ENCODE measurements around the gene FCRLB. TPM values are rescaled to one million over a fixed set of nuclear protein-coding genes. Genes with fewer than 3 reads are reported as not detected.

The FCRLB gene
- total and polyA plus RNA-seq, 2 donors (not counting 1 experiment from before 2014, with no cell fraction given): 3.8 to 6.4 TPM

DNA sequence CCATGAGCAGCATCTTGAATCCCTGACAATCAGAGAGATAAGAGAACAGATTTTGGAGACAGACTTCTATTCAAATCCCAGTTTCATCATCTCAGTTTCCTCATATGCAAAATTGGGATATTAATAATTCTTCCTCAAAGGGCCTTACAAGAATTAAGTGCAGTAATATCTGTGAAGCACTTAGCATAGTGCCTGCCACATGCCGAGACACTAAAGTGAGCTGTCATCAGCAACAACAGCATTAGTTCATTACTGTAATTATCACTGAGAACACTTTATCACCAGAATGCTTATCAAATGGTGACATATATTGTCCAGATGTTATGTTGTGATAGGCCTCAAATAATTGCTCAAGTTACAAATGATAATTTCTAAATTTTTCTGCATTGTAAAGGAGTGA is 922 bp upstream of the FCRLB start:
- Mint-ChIP-seq H3K27me3 (no peaks in the 10 kb centered on the region), H3K4me3 (no peak overlapping the region), H3K9me3 (ENCODE audit: insufficient read depth) (no peaks in the 10 kb centered on the region), H3K27ac (no peak overlapping the region), H3K4me1 (peaks cover 59% of the 10 kb centered on the region)
- DNase-seq (no peak), ATAC-seq (ENCODE audit: low read depth) (no peak)
- Histone ChIP-seq H3K4me2 (replicated peaks; ENCODE audit: low read depth, low read length, poor library complexity, severe bottlenecking) (no peak overlapping the region), H3K4me3 (ENCODE audit: control extremely low read depth in 1 of 5, extremely low read depth in 1 of 5, insufficient read depth in 1 of 5, low read depth in 2 of 5, low read length in 4 of 5) (no peak overlapping the region), H3K36me3 (replicated peaks in 1 of 2; ENCODE audit: control extremely low read depth in 1 of 2, control insufficient read depth in 1 of 2, extremely low read depth in 1 of 2, insufficient read depth in 2 of 2, low read length in 1 of 2) (no peaks in the 10 kb centered on the region), H3K79me2 (ENCODE audit: control insufficient read depth, insufficient read depth, low read length) (no peaks in the 10 kb centered on the region), H3K27me3 (replicated peaks in 1 of 4; ENCODE audit: control extremely low read depth in 1 of 4, control insufficient read depth in 3 of 4, insufficient read depth in 4 of 4, low read length in 3 of 4) (peaks cover 0 to 7% (median 0%) of the 10 kb centered on the region in 4 experiments), H2AFZ (ENCODE audit: insufficient read depth, low read depth, low read length, poor library complexity, severe bottlenecking) (no peak overlapping the region), H3K27ac (ENCODE audit: low read length in 2 of 2) (no peak overlapping the region), H3K9ac (ENCODE audit: low read length) (no peak overlapping the region), H3K4me1 (ENCODE audit: control insufficient read depth in 2 of 2, insufficient read depth in 2 of 2, low read length in 2 of 2) (peaks cover 45 to 54% of the 10 kb centered on the region in 2 donors), H3K9me3 (ENCODE audit: control extremely low read depth in 1 of 3, control insufficient read depth in 2 of 3, insufficient read depth in 1 of 3, low read length in 2 of 3) (no peaks in the 10 kb centered on the region), H4K20me1 (ENCODE audit: control insufficient read depth, insufficient read depth, low read length, poor library complexity, severe bottlenecking) (no peaks in the 10 kb centered on the region)
- TF ChIP-seq, protein P1, sequence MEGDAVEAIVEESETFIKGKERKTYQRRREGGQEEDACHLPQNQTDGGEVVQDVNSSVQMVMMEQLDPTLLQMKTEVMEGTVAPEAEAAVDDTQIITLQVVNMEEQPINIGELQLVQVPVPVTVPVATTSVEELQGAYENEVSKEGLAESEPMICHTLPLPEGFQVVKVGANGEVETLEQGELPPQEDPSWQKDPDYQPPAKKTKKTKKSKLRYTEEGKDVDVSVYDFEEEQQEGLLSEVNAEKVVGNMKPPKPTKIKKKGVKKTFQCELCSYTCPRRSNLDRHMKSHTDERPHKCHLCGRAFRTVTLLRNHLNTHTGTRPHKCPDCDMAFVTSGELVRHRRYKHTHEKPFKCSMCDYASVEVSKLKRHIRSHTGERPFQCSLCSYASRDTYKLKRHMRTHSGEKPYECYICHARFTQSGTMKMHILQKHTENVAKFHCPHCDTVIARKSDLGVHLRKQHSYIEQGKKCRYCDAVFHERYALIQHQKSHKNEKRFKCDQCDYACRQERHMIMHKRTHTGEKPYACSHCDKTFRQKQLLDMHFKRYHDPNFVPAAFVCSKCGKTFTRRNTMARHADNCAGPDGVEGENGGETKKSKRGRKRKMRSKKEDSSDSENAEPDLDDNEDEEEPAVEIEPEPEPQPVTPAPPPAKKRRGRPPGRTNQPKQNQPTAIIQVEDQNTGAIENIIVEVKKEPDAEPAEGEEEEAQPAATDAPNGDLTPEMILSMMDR (IDR thresholded peaks at IDR 0.05): no peak
- TF ChIP-seq EZH2 (IDR thresholded peaks at IDR 0.05; ENCODE audit: borderline replicate concordance, insufficient read depth, low read depth, low read length, poor library complexity, severe bottlenecking): no peak
- intact Hi-C loops (cut with micrococcal nuclease): no loop called here
- CTCF ChIA-PET: interaction anchor here (1.0 to 1.5 kb wide), 2 partner anchors 11 to 18 kb away, joined by 3 to 4 read pairs; no protein-coding TSS in a partner anchor
- WGBS (ENCODE audit: insufficient coverage): no CpG with 5 or more reads among the region's 1 CpG
- POLR2A ChIA-PET: no interaction called here

DNA sequence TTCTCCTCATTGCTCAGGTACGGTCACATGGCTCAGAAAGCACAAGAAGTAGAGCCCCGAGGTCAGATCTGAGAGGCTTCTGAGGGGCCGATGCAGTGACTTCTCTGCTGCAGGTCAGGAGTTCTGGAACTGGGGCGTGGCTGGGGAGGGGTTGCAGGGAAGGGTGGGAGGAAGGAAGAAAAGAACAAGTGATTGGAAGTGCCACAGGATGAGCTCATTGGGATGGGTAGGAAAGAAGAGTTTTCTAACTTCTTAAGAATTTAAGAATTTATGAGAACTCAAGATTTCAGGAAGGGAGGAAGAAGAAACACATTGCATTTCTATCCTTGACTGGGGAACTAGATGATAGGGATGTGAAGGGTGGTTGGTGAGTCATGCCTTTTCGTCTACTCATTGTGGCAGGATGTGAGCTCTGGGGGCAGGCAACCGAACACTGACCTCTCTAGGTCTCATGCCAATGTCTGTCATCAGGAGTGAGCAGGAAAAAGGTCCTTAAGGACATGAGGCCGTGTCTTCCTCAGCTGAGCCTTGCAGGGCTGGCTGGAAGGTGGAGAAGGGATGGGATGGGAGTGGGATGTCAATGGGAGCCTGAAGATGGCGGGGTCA is 497 bp downstream of the FCRLB start:
- Histone ChIP-seq H3K9me3 (ENCODE audit: control extremely low read depth in 1 of 3, control insufficient read depth in 2 of 3, insufficient read depth in 1 of 3, low read length in 2 of 3) (no peaks in the 10 kb centered on the region), H4K20me1 (ENCODE audit: control insufficient read depth, insufficient read depth, low read length, poor library complexity, severe bottlenecking) (no peaks in the 10 kb centered on the region), H3K27me3 (replicated peaks in 1 of 4; ENCODE audit: control extremely low read depth in 1 of 4, control insufficient read depth in 3 of 4, insufficient read depth in 4 of 4, low read length in 3 of 4) (peaks cover 0 to 7% (median 0%) of the 10 kb centered on the region in 4 experiments), H3K4me2 (replicated peaks; ENCODE audit: low read depth, low read length, poor library complexity, severe bottlenecking) (no peak overlapping the region), H3K9ac (ENCODE audit: low read length) (no peak overlapping the region), H2AFZ (ENCODE audit: insufficient read depth, low read depth, low read length, poor library complexity, severe bottlenecking) (no peak overlapping the region), H3K36me3 (replicated peaks in 1 of 2; ENCODE audit: control extremely low read depth in 1 of 2, control insufficient read depth in 1 of 2, extremely low read depth in 1 of 2, insufficient read depth in 2 of 2, low read length in 1 of 2) (no peaks in the 10 kb centered on the region), H3K79me2 (ENCODE audit: control insufficient read depth, insufficient read depth, low read length) (no peaks in the 10 kb centered on the region), H3K4me3 (ENCODE audit: control extremely low read depth in 1 of 5, extremely low read depth in 1 of 5, insufficient read depth in 1 of 5, low read depth in 2 of 5, low read length in 4 of 5) (no peak overlapping the region), H3K27ac (ENCODE audit: low read length in 2 of 2) (no peak overlapping the region), H3K4me1 (ENCODE audit: control insufficient read depth in 2 of 2, insufficient read depth in 2 of 2, low read length in 2 of 2) (peaks cover 50 to 60% of the 10 kb centered on the region in 2 donors)
- no peak overlapping the region for H3K4me3 Mint-ChIP-seq
- no peaks in the 10 kb centered on the region for H3K9me3 Mint-ChIP-seq (ENCODE audit: insufficient read depth)
- no peaks in the 10 kb centered on the region for H3K27me3 Mint-ChIP-seq
- DNase-seq: no peak
- ChIA-PET POLR2A (interaction anchor here (1.6 to 2.1 kb wide), 2 partner anchors 10 to 15 kb away, joined by 4 to 10 read pairs; partner anchors contain the start of gene FCRLA), CTCF (interaction anchor here (1.3 to 2.0 kb wide), 2 partner anchors 14 to 15 kb away, joined by 4 to 5 read pairs; no protein-coding TSS in a partner anchor)
- H3K4me1 Mint-ChIP-seq: peaks cover 65% of the 10 kb centered on the region
- TF ChIP-seq, protein P1 (IDR thresholded peaks at IDR 0.05): no peak
- TF ChIP-seq EZH2 (IDR thresholded peaks at IDR 0.05; ENCODE audit: borderline replicate concordance, insufficient read depth, low read depth, low read length, poor library complexity, severe bottlenecking): no peak
- no peak overlapping the region for H3K27ac Mint-ChIP-seq
- no peak for ATAC-seq (ENCODE audit: low read depth)
- 71% methylated on average over 8 of the region's 8 CpGs for WGBS (ENCODE audit: insufficient coverage)
- intact Hi-C loops (cut with micrococcal nuclease): no loop called here

Data from B cell (primary cell).